B cell (primary cell): ENCODE results near the gene MPI.

Experiments used
- CTCF ChIP-seq: fragments of 200-600 bp; IDR thresholded peaks from one replicate; pipeline ENCODE4 v1.8.0; 2022; ENCODE audit warnings: antibody characterized with exemption, mild to moderate bottlenecking
- EZH2 ChIP-seq: IDR thresholded peaks from 2 replicates; pipeline ENCODE4 v1.6.1; 2012; ENCODE audit warnings: borderline replicate concordance, low read depth, mild to moderate bottlenecking, moderate library complexity, low read length; ENCODE audit not compliant: insufficient read depth, poor library complexity, severe bottlenecking

GRCh38 chr15:74851960-74852359, 37.9 kb upstream of the MPI start:
- TF ChIP-seq CTCF: no peak
- TF ChIP-seq EZH2: no peak
